Measurements from ENCODE around the gene GRIK4. TPM values are rescaled to one million over a fixed set of nuclear protein-coding genes. Genes with fewer than 3 reads are reported as not detected.

Gene GRIK4
- total and polyA plus RNA-seq, 2 donors (not counting 1 experiment from before 2014, with no cell fraction given): 0.12 to 0.27 TPM

GRCh38 chr11:120793150-120793549 is 281.6 kb downstream of the GRIK4 start:
- ATAC-seq (ENCODE audit: low read depth) (no peak), DNase-seq (no peak)
- H3K4me3 Mint-ChIP-seq: no peak overlapping the region
- peaks cover 2% of the 10 kb centered on the region for H3K27me3 Mint-ChIP-seq
- no peaks in the 10 kb centered on the region for H3K9me3 Mint-ChIP-seq (ENCODE audit: insufficient read depth)
- H3K27me3 ChIP-seq (replicated peaks in 1 of 4; ENCODE audit: control extremely low read depth in 1 of 4, control insufficient read depth in 3 of 4, insufficient read depth in 4 of 4, low read length in 3 of 4): peaks cover 0 to 5% (median 0%) of the 10 kb centered on the region in 4 experiments
- H3K4me2 ChIP-seq (replicated peaks; ENCODE audit: low read depth, low read length, poor library complexity, severe bottlenecking): no peak overlapping the region
- WGBS (ENCODE audit: insufficient coverage): 78% methylated on average over 5 of the region's 5 CpGs
- H3K79me2 ChIP-seq (ENCODE audit: control insufficient read depth, insufficient read depth, low read length): no peaks in the 10 kb centered on the region
- no peak overlapping the region for H2AFZ ChIP-seq (ENCODE audit: insufficient read depth, low read depth, low read length, poor library complexity, severe bottlenecking)
- H3K36me3 ChIP-seq (replicated peaks in 1 of 2; ENCODE audit: control extremely low read depth in 1 of 2, control insufficient read depth in 1 of 2, extremely low read depth in 1 of 2, insufficient read depth in 2 of 2, low read length in 1 of 2): no peaks in the 10 kb centered on the region
- H3K4me3 ChIP-seq (ENCODE audit: control extremely low read depth in 1 of 5, extremely low read depth in 1 of 5, insufficient read depth in 1 of 5, low read depth in 2 of 5, low read length in 4 of 5): no peak overlapping the region
- no peak overlapping the region for H3K27ac Mint-ChIP-seq
- H3K4me1 Mint-ChIP-seq: no peaks in the 10 kb centered on the region
- CTCF ChIA-PET: no interaction called here
- no peaks in the 10 kb centered on the region for H4K20me1 ChIP-seq (ENCODE audit: control insufficient read depth, insufficient read depth, low read length, poor library complexity, severe bottlenecking)
- peaks cover 0 to 3% (median 0%) of the 10 kb centered on the region in 3 donors for H3K9me3 ChIP-seq (ENCODE audit: control extremely low read depth in 1 of 3, control insufficient read depth in 2 of 3, insufficient read depth in 1 of 3, low read length in 2 of 3)
- intact Hi-C loops (cut with micrococcal nuclease): no loop called here
- H3K9ac ChIP-seq (ENCODE audit: low read length): no peak overlapping the region
- no peak overlapping the region for H3K27ac ChIP-seq (ENCODE audit: low read length in 2 of 2)
- H3K4me1 ChIP-seq (ENCODE audit: control insufficient read depth in 2 of 2, insufficient read depth in 2 of 2, low read length in 2 of 2): no peaks in the 10 kb centered on the region
- POLR2A ChIA-PET: no interaction called here
- TF ChIP-seq EZH2 (IDR thresholded peaks at IDR 0.05; ENCODE audit: borderline replicate concordance, insufficient read depth, low read depth, low read length, poor library complexity, severe bottlenecking) (no peak), CTCF (IDR thresholded peaks at IDR 0.05) (no peak)

GRCh38 chr11:120793806-120794479 is 282.4 kb downstream of the GRIK4 start:
- TF ChIP-seq CTCF (IDR thresholded peaks at IDR 0.05): no peak
- no peak for TF ChIP-seq EZH2 (IDR thresholded peaks at IDR 0.05; ENCODE audit: borderline replicate concordance, insufficient read depth, low read depth, low read length, poor library complexity, severe bottlenecking)
- Mint-ChIP-seq H3K27me3 (peaks cover 2% of the 10 kb centered on the region), H3K9me3 (ENCODE audit: insufficient read depth) (no peaks in the 10 kb centered on the region), H3K4me3 (no peak overlapping the region), H3K27ac (no peak overlapping the region), H3K4me1 (no peaks in the 10 kb centered on the region)
- DNase-seq (no peak), ATAC-seq (ENCODE audit: low read depth) (no peak)
- ChIA-PET POLR2A (no interaction called here), CTCF (no interaction called here)
- Histone ChIP-seq H3K4me3 (ENCODE audit: control extremely low read depth in 1 of 5, extremely low read depth in 1 of 5, insufficient read depth in 1 of 5, low read depth in 2 of 5, low read length in 4 of 5) (no peak overlapping the region), H3K9me3 (ENCODE audit: control extremely low read depth in 1 of 3, control insufficient read depth in 2 of 3, insufficient read depth in 1 of 3, low read length in 2 of 3) (peaks cover 0 to 3% (median 0%) of the 10 kb centered on the region in 3 donors), H3K27me3 (replicated peaks in 1 of 4; ENCODE audit: control extremely low read depth in 1 of 4, control insufficient read depth in 3 of 4, insufficient read depth in 4 of 4, low read length in 3 of 4) (peaks cover 0 to 5% (median 0%) of the 10 kb centered on the region in 4 experiments), H4K20me1 (ENCODE audit: control insufficient read depth, insufficient read depth, low read length, poor library complexity, severe bottlenecking) (no peaks in the 10 kb centered on the region), H2AFZ (ENCODE audit: insufficient read depth, low read depth, low read length, poor library complexity, severe bottlenecking) (no peak overlapping the region), H3K4me2 (replicated peaks; ENCODE audit: low read depth, low read length, poor library complexity, severe bottlenecking) (no peak overlapping the region), H3K36me3 (replicated peaks in 1 of 2; ENCODE audit: control extremely low read depth in 1 of 2, control insufficient read depth in 1 of 2, extremely low read depth in 1 of 2, insufficient read depth in 2 of 2, low read length in 1 of 2) (no peaks in the 10 kb centered on the region), H3K9ac (ENCODE audit: low read length) (no peak overlapping the region), H3K27ac (ENCODE audit: low read length in 2 of 2) (no peak overlapping the region), H3K4me1 (ENCODE audit: control insufficient read depth in 2 of 2, insufficient read depth in 2 of 2, low read length in 2 of 2) (no peaks in the 10 kb centered on the region), H3K79me2 (ENCODE audit: control insufficient read depth, insufficient read depth, low read length) (no peaks in the 10 kb centered on the region)
- 32% methylated on average over 10 of the region's 14 CpGs for WGBS (ENCODE audit: insufficient coverage)
- intact Hi-C loops (cut with micrococcal nuclease): no loop called here
